K562 (cell line): ENCODE data around the gene TLNRD1. TPM values are rescaled to one million over a fixed set of nuclear protein-coding genes. Genes with fewer than 3 reads are reported as not detected.

Experiments
- GTF2A2 ChIP-seq: IDR thresholded peaks from 2 replicates; pipeline ENCODE4 v1.6.1; 2016; ENCODE audit warnings: mild to moderate bottlenecking, missing genetic modification characterization, missing compliant biosample characterization
- MTA1 ChIP-seq: fragments of 450-650 bp; IDR thresholded peaks from 2 replicates; pipeline ENCODE4 v1.6.1; 2017; ENCODE audit warnings: borderline replicate concordance
- NEUROD1 ChIP-seq: fragments of 150-350 bp; IDR thresholded peaks from 2 replicates; pipeline ENCODE4 v1.6.1; 2014; ENCODE audit warnings: borderline replicate concordance, low read length, low read depth; ENCODE audit not compliant: partially characterized antibody
- RB1 ChIP-seq: fragments of 450-650 bp; IDR thresholded peaks from 2 replicates; pipeline ENCODE4 v1.6.1; 2017; ENCODE audit warnings: low read depth, mild to moderate bottlenecking
- RFX5 ChIP-seq: IDR thresholded peaks from 2 replicates; pipeline ENCODE4 v1.6.1; 2011; ENCODE audit warnings: low read depth, mild to moderate bottlenecking, improper control_type of control experiment, low read length
- SIX5 ChIP-seq, 2 experiments: IDR thresholded peaks; 2 replicates each; pipeline ENCODE4 v1.6.1; 2011; ENCODE audit warnings: low read length in 2 of 2, borderline replicate concordance in 1 of 2, low read depth in 1 of 2, mild to moderate bottlenecking in 1 of 2, moderate library complexity in 1 of 2; ENCODE audit not compliant: insufficient read depth in 1 of 2
- SRF ChIP-seq, 2 experiments: fragments of 250-450, 450-650 bp in 1 of 2; sonication (Bioruptor Pico) in 1 of 2; sonication (generic) in 1 of 2; formaldehyde crosslinking; IDR thresholded peaks; 2 replicates each; pipeline versions ENCODE4 v1.5.0 to v1.5.1; 2020 to 2022; ENCODE audit warnings: mild to moderate bottlenecking in 1 of 2, missing genetic modification reagents in 1 of 2
- SUPT5H ChIP-seq: fragments of 450-650 bp; IDR thresholded peaks from 2 replicates; pipeline ENCODE4 v1.6.1; 2016
- TCF7 ChIP-seq: sonication (generic); IDR thresholded peaks from 2 replicates; pipeline ENCODE4 v1.6.1; 2016; ENCODE audit warnings: antibody characterized with exemption, borderline replicate concordance
- ZNF324 ChIP-seq: fragments of 250-450 bp; sonication (Bioruptor Pico); IDR thresholded peaks from 2 replicates; pipeline ENCODE4 v1.4.0; 2020; ENCODE audit warnings: mild to moderate bottlenecking
- polyA plus RNA-seq, 8 experiments: library from polyadenylated mRNA; depleted of rRNA in 4 of 8; stranded (reverse) in 5 of 8; unstranded in 3 of 8; fragments of >200 nt; fragmentation: Nextera tagmentation in 2 of 8; fragmentation: Illumina TruSeq in 1 of 8; extraction: Ambion mirVana in 2 of 8; extraction: Trizol in 1 of 8; gene quantifications; 2 replicates each; pipeline versions ENCODE4 v1.2.1 to v1.2.3, GENCODE V29; 2011 to 2014; ENCODE audit warnings: inconsistent platforms in 1 of 8, missing spikeins in 1 of 8
- total RNA-seq, 7 experiments: library from RNA; depleted of rRNA in 6 of 7; stranded (reverse); fragments of >200 nt in 6 of 7; fragmentation: Illumina TruSeq in 2 of 7; extraction: Trizol in 2 of 7; gene quantifications; 2 replicates each; pipeline versions ENCODE4 v1.2.1 to v1.2.3, GENCODE V29; 2011 to 2021; ENCODE audit warnings: low replicate concordance in 1 of 7
- TF ChIP-seq, protein P1 (sequence below): sonication (generic); formaldehyde crosslinking; IDR thresholded peaks from 2 replicates; pipeline ENCODE4 v1.8.1; 2023; ENCODE audit warnings: mild to moderate bottlenecking, missing genetic modification reagents
- TF ChIP-seq, protein P2 (sequence below): fragments of 250-450 bp; sonication (Bioruptor Pico); IDR thresholded peaks from 2 replicates; pipeline ENCODE4 v1.5.0; 2021
- TF ChIP-seq, protein P3 (sequence below): sonication (generic); formaldehyde crosslinking; IDR thresholded peaks from 2 replicates; pipeline ENCODE4 v1.8.0; 2022; ENCODE audit warnings: mild to moderate bottlenecking, missing genetic modification reagents, borderline replicate concordance
- TF ChIP-seq, protein P4 (sequence below): fragments of 150-350 bp; IDR thresholded peaks from 2 replicates; pipeline ENCODE4 v1.6.1; 2014; ENCODE audit warnings: low read depth, mild to moderate bottlenecking, low read length, borderline replicate concordance
- TF ChIP-seq, protein P5 (sequence below): sonication (generic); formaldehyde crosslinking; IDR thresholded peaks from 2 replicates; pipeline ENCODE4 v1.8.1; 2022; ENCODE audit warnings: missing genetic modification reagents

Gene TLNRD1
- total and polyA plus RNA-seq, 9 of the 15 experiments (the other 6 are each of a cell fraction or from before 2014, with no cell fraction given), result 1.1 to 33.1 (median 5.7) TPM

DNA sequence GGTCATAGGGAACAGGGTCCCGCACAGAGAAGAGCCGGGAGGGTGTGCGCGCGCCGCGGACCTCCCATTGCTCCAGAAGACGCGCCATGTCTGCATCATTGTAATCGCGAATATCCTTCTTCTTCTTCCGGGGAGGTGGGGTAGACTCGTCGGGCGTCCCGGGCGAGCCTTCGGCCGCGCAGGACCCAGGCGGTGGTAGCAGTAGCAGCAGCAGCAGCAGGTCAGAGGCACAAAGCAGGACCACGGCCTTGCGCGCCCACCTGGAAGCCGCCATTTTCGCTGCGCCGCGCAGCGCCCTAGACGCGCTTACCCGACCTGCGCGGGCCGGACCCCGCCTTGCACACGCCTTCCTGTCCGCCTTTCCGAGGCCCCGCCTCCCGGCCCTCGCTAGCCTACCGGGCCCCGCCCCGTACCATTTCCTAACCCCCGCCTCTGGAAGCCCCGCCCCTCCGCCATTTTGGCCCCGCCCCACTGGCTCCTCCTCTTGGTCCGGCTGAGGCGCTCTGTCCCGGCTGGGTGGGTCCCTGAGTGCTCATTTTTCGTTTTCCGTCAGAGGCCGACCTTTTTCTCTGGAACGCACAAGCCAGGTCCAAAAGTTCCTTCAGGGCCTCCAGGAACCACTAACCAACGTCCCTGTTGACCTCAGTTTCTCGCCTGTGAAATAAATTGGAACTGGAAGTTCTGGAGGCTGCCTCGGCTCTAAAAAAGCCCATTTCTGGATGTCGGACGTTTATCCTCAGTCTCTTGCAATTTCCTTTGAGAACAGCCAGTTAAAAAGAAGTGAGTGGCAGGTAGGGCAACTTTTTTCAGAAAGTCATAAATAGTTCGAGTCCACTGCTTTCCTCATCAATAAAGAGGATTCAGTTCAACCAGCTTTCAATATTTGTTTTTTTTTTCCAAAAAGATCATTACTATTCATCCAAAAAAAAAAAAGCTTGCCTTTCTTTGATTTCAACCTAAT is 10.9 kb upstream of the TLNRD1 start, which contains the start of gene MESD (continued):
- TF ChIP-seq, protein P1, sequence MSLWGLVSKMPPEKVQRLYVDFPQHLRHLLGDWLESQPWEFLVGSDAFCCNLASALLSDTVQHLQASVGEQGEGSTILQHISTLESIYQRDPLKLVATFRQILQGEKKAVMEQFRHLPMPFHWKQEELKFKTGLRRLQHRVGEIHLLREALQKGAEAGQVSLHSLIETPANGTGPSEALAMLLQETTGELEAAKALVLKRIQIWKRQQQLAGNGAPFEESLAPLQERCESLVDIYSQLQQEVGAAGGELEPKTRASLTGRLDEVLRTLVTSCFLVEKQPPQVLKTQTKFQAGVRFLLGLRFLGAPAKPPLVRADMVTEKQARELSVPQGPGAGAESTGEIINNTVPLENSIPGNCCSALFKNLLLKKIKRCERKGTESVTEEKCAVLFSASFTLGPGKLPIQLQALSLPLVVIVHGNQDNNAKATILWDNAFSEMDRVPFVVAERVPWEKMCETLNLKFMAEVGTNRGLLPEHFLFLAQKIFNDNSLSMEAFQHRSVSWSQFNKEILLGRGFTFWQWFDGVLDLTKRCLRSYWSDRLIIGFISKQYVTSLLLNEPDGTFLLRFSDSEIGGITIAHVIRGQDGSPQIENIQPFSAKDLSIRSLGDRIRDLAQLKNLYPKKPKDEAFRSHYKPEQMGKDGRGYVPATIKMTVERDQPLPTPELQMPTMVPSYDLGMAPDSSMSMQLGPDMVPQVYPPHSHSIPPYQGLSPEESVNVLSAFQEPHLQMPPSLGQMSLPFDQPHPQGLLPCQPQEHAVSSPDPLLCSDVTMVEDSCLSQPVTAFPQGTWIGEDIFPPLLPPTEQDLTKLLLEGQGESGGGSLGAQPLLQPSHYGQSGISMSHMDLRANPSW (CRISPR knock-in tag), result no peak
- TF ChIP-seq GTF2A2 (tag) (no peak), ZNF324 (no peak), SUPT5H (peak; percentile 95), MTA1 (no peak), SRF (CRISPR knock-in tag; IDR thresholded peaks at IDR 0.05) (peak in 1 of 2 experiments; percentile 26; a peak in 1 of 4 replicates), TCF7 (no peak), RB1 (peak; percentile 87; the same call in 1 of the 2 replicates), NEUROD1 (no peak), SIX5 (IDR thresholded peaks at IDR 0.05; ENCODE audit: borderline replicate concordance in 1 of 2, insufficient read depth in 1 of 2, low read depth in 1 of 2, low read length in 2 of 2) (no peak), RFX5 (no peak)
- TF ChIP-seq, protein P2, sequence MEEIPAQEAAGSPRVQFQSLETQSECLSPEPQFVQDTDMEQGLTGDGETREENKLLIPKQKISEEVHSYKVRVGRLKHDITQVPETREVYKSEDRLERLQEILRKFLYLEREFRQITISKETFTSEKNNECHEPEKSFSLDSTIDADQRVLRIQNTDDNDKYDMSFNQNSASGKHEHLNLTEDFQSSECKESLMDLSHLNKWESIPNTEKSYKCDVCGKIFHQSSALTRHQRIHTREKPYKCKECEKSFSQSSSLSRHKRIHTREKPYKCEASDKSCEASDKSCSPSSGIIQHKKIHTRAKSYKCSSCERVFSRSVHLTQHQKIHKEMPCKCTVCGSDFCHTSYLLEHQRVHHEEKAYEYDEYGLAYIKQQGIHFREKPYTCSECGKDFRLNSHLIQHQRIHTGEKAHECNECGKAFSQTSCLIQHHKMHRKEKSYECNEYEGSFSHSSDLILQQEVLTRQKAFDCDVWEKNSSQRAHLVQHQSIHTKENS (CRISPR knock-in tag), result no peak
- TF ChIP-seq, protein P3, sequence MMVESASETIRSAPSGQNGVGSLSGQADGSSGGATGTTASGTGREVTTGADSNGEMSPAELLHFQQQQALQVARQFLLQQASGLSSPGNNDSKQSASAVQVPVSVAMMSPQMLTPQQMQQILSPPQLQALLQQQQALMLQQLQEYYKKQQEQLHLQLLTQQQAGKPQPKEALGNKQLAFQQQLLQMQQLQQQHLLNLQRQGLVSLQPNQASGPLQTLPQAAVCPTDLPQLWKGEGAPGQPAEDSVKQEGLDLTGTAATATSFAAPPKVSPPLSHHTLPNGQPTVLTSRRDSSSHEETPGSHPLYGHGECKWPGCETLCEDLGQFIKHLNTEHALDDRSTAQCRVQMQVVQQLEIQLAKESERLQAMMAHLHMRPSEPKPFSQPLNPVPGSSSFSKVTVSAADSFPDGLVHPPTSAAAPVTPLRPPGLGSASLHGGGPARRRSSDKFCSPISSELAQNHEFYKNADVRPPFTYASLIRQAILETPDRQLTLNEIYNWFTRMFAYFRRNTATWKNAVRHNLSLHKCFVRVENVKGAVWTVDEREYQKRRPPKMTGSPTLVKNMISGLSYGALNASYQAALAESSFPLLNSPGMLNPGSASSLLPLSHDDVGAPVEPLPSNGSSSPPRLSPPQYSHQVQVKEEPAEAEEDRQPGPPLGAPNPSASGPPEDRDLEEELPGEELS (CRISPR knock-in tag), result no peak; the same call in 1 of the 2 replicates
- TF ChIP-seq, protein P4, sequence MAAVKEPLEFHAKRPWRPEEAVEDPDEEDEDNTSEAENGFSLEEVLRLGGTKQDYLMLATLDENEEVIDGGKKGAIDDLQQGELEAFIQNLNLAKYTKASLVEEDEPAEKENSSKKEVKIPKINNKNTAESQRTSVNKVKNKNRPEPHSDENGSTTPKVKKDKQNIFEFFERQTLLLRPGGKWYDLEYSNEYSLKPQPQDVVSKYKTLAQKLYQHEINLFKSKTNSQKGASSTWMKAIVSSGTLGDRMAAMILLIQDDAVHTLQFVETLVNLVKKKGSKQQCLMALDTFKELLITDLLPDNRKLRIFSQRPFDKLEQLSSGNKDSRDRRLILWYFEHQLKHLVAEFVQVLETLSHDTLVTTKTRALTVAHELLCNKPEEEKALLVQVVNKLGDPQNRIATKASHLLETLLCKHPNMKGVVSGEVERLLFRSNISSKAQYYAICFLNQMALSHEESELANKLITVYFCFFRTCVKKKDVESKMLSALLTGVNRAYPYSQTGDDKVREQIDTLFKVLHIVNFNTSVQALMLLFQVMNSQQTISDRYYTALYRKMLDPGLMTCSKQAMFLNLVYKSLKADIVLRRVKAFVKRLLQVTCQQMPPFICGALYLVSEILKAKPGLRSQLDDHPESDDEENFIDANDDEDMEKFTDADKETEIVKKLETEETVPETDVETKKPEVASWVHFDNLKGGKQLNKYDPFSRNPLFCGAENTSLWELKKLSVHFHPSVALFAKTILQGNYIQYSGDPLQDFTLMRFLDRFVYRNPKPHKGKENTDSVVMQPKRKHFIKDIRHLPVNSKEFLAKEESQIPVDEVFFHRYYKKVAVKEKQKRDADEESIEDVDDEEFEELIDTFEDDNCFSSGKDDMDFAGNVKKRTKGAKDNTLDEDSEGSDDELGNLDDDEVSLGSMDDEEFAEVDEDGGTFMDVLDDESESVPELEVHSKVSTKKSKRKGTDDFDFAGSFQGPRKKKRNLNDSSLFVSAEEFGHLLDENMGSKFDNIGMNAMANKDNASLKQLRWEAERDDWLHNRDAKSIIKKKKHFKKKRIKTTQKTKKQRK, result no peak
- TF ChIP-seq, protein P5, sequence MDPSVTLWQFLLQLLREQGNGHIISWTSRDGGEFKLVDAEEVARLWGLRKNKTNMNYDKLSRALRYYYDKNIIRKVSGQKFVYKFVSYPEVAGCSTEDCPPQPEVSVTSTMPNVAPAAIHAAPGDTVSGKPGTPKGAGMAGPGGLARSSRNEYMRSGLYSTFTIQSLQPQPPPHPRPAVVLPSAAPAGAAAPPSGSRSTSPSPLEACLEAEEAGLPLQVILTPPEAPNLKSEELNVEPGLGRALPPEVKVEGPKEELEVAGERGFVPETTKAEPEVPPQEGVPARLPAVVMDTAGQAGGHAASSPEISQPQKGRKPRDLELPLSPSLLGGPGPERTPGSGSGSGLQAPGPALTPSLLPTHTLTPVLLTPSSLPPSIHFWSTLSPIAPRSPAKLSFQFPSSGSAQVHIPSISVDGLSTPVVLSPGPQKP (CRISPR knock-in tag), result no peak
